HUES64 (cell line): ENCODE measurements around the gene CYTIP. TPM values are rescaled to one million over a fixed set of nuclear protein-coding genes. Genes with fewer than 3 reads are reported as not detected.

ENCODE experiments used
- H3K27ac ChIP-seq: 2 replicates; pipeline ENCODE4 v1.7.0; 2013; ENCODE audit warnings: low read depth, low read length, inconsistent platforms
- H3K27me3 ChIP-seq: 2 replicates; pipeline ENCODE4 v1.6.1; 2013; ENCODE audit warnings: mild to moderate bottlenecking, low read length; ENCODE audit not compliant: insufficient read depth
- H3K36me3 ChIP-seq: 2 replicates; pipeline ENCODE4 v1.6.1; 2013; ENCODE audit warnings: mild to moderate bottlenecking, low read length; ENCODE audit not compliant: insufficient read depth
- H3K4me1 ChIP-seq: 2 replicates; pipeline ENCODE4 v1.6.1; 2013; ENCODE audit warnings: mild to moderate bottlenecking, low read length, moderate library complexity; ENCODE audit not compliant: insufficient read depth
- H3K4me3 ChIP-seq: 2 replicates; pipeline ENCODE4 v1.5.1; 2013; ENCODE audit warnings: mild to moderate bottlenecking, low read length, moderate library complexity
- H3K9ac ChIP-seq: 2 replicates; pipeline ENCODE4 v1.6.1; 2013; ENCODE audit warnings: mild to moderate bottlenecking, low read depth, low read length
- H3K9me3 ChIP-seq: 2 replicates; pipeline ENCODE4 v1.6.1; 2013; ENCODE audit warnings: low read depth, low read length; ENCODE audit not compliant: insufficient read depth
- WGBS: fragments of 150-250, 120-280 bp; methylation state at CpG from one replicate; pipeline ENCODE4 v1.1.7; 2013; ENCODE audit warnings: missing lambda C conversion rate; 5-methylcytosine and 5-hydroxymethylcytosine counted together
- polyA plus RNA-seq, 2 experiments: library from polyadenylated mRNA; stranded (reverse); fragments of 50-300 nt; gene quantifications; one replicate each; pipeline ENCODE4 v1.2.3, GENCODE V29; 2013

Gene CYTIP
- polyA plus RNA-seq (2013, experiment 1 of 2): 0.20 TPM
- polyA plus RNA-seq (2013, experiment 2 of 2): not detected

GRCh38 chr2:157443795-157444640, at the start of gene CYTIP:
Gene CYTIP (minus strand): TSS chr2:157444089. CDS start chr2:157444020, 69 bp downstream.
- Histone ChIP-seq H3K9ac (no peak within 1 kb of the TSS), H3K4me3 (no peak within 1 kb of the TSS), H3K9me3 (no peaks in the 10 kb centered on the region), H3K27ac (no peak within 1 kb of the TSS), H3K4me1 (no peaks in the 10 kb centered on the region), H3K27me3 (no peaks in the 10 kb centered on the region), H3K36me3 (no peaks in the 10 kb centered on the region)
- 93% methylated on average over 13 of the region's 13 CpGs for WGBS

- Histone ChIP-seq H3K36me3 (no peaks in the 10 kb centered on the region), H3K9me3 (no peaks in the 10 kb centered on the region), H3K4me1 (no peaks in the 10 kb centered on the region), H3K27me3 (no peaks in the 10 kb centered on the region), H3K27ac (no peak overlapping the region), H3K4me3 (no peak overlapping the region), H3K9ac (no peak overlapping the region)
- 25% methylated on average over 5 of the region's 5 CpGs for WGBS
These were observed 48.4 kb upstream of the CYTIP start for GRCh38 chr2:157492189-157492773.

GRCh38 chr2:157489983-157490382, 46.1 kb upstream of the CYTIP start:
- no peaks in the 10 kb centered on the region for H3K36me3 ChIP-seq
- H3K4me3 ChIP-seq: no peak overlapping the region
- H3K4me1 ChIP-seq: no peaks in the 10 kb centered on the region
- H3K27ac ChIP-seq: no peak overlapping the region
- H3K9ac ChIP-seq: no peak overlapping the region
- WGBS: 89% methylated on average over 1 of the region's 1 CpG
- H3K9me3 ChIP-seq: no peaks in the 10 kb centered on the region
- no peaks in the 10 kb centered on the region for H3K27me3 ChIP-seq

GRCh38 chr2:157488877-157489276, 45.0 kb upstream of the CYTIP start:
- WGBS: 81% methylated on average over 3 of the region's 3 CpGs
- no peaks in the 10 kb centered on the region for H3K9me3 ChIP-seq
- H3K27me3 ChIP-seq: no peaks in the 10 kb centered on the region
- no peak overlapping the region for H3K9ac ChIP-seq
- H3K4me3 ChIP-seq: no peak overlapping the region
- no peaks in the 10 kb centered on the region for H3K4me1 ChIP-seq
- no peaks in the 10 kb centered on the region for H3K36me3 ChIP-seq
- H3K27ac ChIP-seq: no peak overlapping the region

- 94% methylated on average over 3 of the region's 3 CpGs for WGBS
- Histone ChIP-seq H3K27ac (no peak overlapping the region), H3K4me3 (no peak overlapping the region), H3K36me3 (no peaks in the 10 kb centered on the region), H3K9me3 (no peaks in the 10 kb centered on the region), H3K9ac (no peak overlapping the region), H3K4me1 (no peaks in the 10 kb centered on the region), H3K27me3 (no peaks in the 10 kb centered on the region)
These were observed 43.9 kb upstream of the CYTIP start for GRCh38 chr2:157487747-157488146.

GRCh38 chr2:157487271-157487610, 43.4 kb upstream of the CYTIP start:
- no peak overlapping the region for H3K4me3 ChIP-seq
- no peaks in the 10 kb centered on the region for H3K27me3 ChIP-seq
- 84% methylated on average over 1 of the region's 1 CpG for WGBS
- no peaks in the 10 kb centered on the region for H3K9me3 ChIP-seq
- no peak overlapping the region for H3K27ac ChIP-seq
- H3K9ac ChIP-seq: no peak overlapping the region
- no peaks in the 10 kb centered on the region for H3K4me1 ChIP-seq
- H3K36me3 ChIP-seq: no peaks in the 10 kb centered on the region

GRCh38 chr2:157486596-157487270, 42.8 kb upstream of the CYTIP start:
- no peaks in the 10 kb centered on the region for H3K9me3 ChIP-seq
- H3K27me3 ChIP-seq: no peaks in the 10 kb centered on the region
- no peaks in the 10 kb centered on the region for H3K36me3 ChIP-seq
- no peaks in the 10 kb centered on the region for H3K4me1 ChIP-seq
- no peak overlapping the region for H3K27ac ChIP-seq
- 92% methylated on average over 4 of the region's 4 CpGs for WGBS
- no peak overlapping the region for H3K9ac ChIP-seq
- H3K4me3 ChIP-seq: no peak overlapping the region

- H3K9ac ChIP-seq: no peak overlapping the region
- no peaks in the 10 kb centered on the region for H3K36me3 ChIP-seq
- WGBS: 97% methylated on average over 3 of the region's 3 CpGs
- H3K9me3 ChIP-seq: no peaks in the 10 kb centered on the region
- no peak overlapping the region for H3K27ac ChIP-seq
- H3K4me1 ChIP-seq: no peaks in the 10 kb centered on the region
- no peak overlapping the region for H3K4me3 ChIP-seq
- H3K27me3 ChIP-seq: no peaks in the 10 kb centered on the region
These were observed 36.5 kb upstream of the CYTIP start for GRCh38 chr2:157480182-157480961.

- no peaks in the 10 kb centered on the region for H3K4me1 ChIP-seq
- no peaks in the 10 kb centered on the region for H3K27me3 ChIP-seq
- no peak overlapping the region for H3K4me3 ChIP-seq
- no peaks in the 10 kb centered on the region for H3K9me3 ChIP-seq
- H3K27ac ChIP-seq: no peak overlapping the region
- no peaks in the 10 kb centered on the region for H3K36me3 ChIP-seq
- WGBS: 92% methylated on average over 6 of the region's 7 CpGs
- H3K9ac ChIP-seq: no peak overlapping the region
These were observed 35.5 kb upstream of the CYTIP start for GRCh38 chr2:157479081-157480027.

- H3K27ac ChIP-seq: no peak overlapping the region
- H3K36me3 ChIP-seq: no peaks in the 10 kb centered on the region
- H3K27me3 ChIP-seq: no peaks in the 10 kb centered on the region
- H3K4me3 ChIP-seq: no peak overlapping the region
- no peak overlapping the region for H3K9ac ChIP-seq
- H3K4me1 ChIP-seq: no peaks in the 10 kb centered on the region
- H3K9me3 ChIP-seq: no peaks in the 10 kb centered on the region
These were observed 34.0 kb upstream of the CYTIP start for GRCh38 chr2:157477919-157478318.
